Loucy (cell line): ENCODE results near the gene GLRB.

Experiments
- H2AFZ ChIP-seq: fragments of 200-600 bp; sonication (generic); 2 replicates; pipeline ENCODE4 v1.6.0; 2016; ENCODE audit warnings: antibody characterized with exemption, mild to moderate bottlenecking, low read length, moderate library complexity
- H3F3A ChIP-seq: fragments of 200-600 bp; 2 replicates; pipeline ENCODE4 v1.6.0; 2016; ENCODE audit warnings: antibody characterized with exemption, low read depth, mild to moderate bottlenecking
- H3K27me3 ChIP-seq: fragments of 200-600 bp; sonication (generic); 2 replicates; pipeline ENCODE4 v1.6.1; 2014; ENCODE audit warnings: low read length, mild to moderate bottlenecking; ENCODE audit not compliant: insufficient read depth, poor library complexity, severe bottlenecking
- H3K36me3 ChIP-seq: fragments of 200-600 bp; sonication (generic); 2 replicates; pipeline ENCODE4 v1.6.1; 2016; ENCODE audit warnings: low read length; ENCODE audit not compliant: insufficient read depth
- H3K4me1 ChIP-seq: fragments of 200-600 bp; sonication (generic); 2 replicates; pipeline ENCODE4 v1.5.1; 2014; ENCODE audit warnings: low read length, mild to moderate bottlenecking; ENCODE audit not compliant: insufficient read depth, poor library complexity, severe bottlenecking
- H3K4me2 ChIP-seq: fragments of 200-600 bp; sonication (generic); 2 replicates; pipeline ENCODE4 v1.6.0; 2014; ENCODE audit warnings: antibody characterized with exemption, low read length, low read depth, mild to moderate bottlenecking; ENCODE audit not compliant: poor library complexity, severe bottlenecking
- H3K4me3 ChIP-seq: fragments of 200-600 bp; sonication (generic); 2 replicates; pipeline ENCODE4 v1.5.1; 2014; ENCODE audit warnings: low read length, mild to moderate bottlenecking, mixed read lengths; ENCODE audit not compliant: poor library complexity, severe bottlenecking
- H3K79me2 ChIP-seq: fragments of 200-600 bp; sonication (generic); 2 replicates; pipeline ENCODE4 v1.6.1; 2014; ENCODE audit warnings: low read length; ENCODE audit not compliant: insufficient read depth
- H3K9ac ChIP-seq: fragments of 200-600 bp; sonication (generic); 2 replicates; pipeline ENCODE4 v1.6.0; 2014; ENCODE audit warnings: mild to moderate bottlenecking, low read depth, low read length, moderate library complexity; ENCODE audit not compliant: poor library complexity, severe bottlenecking
- H3K9me2 ChIP-seq: fragments of 200-600 bp; sonication (generic); replicated peaks from 2 replicates; pipeline ENCODE4 v1.6.1; 2016; ENCODE audit warnings: low read depth, low read length, mixed read lengths
- H3K9me3 ChIP-seq: fragments of 200-600 bp; sonication (generic); 2 replicates; pipeline ENCODE4 v1.6.1; 2014; ENCODE audit warnings: mild to moderate bottlenecking, antibody characterized with exemption, low read length, low read depth; ENCODE audit not compliant: insufficient read depth
- H4K20me1 ChIP-seq: fragments of 200-600 bp; sonication (generic); 2 replicates; pipeline ENCODE4 v1.6.0; 2014; ENCODE audit warnings: antibody characterized with exemption, low read length, mild to moderate bottlenecking; ENCODE audit not compliant: insufficient read depth, poor library complexity, severe bottlenecking
- EZH2phosphoT487 ChIP-seq: fragments of 200-600 bp; IDR thresholded peaks from 2 replicates; pipeline ENCODE4 v1.6.1; 2018; ENCODE audit warnings: antibody characterized with exemption, mild to moderate bottlenecking, moderate library complexity, borderline replicate concordance
- TF ChIP-seq, protein P1 (sequence below): fragments of 200-600 bp; sonication (generic); conservative IDR thresholded peaks from 2 replicates; pipeline ENCODE4 v1.5.1; 2014; ENCODE audit warnings: mild to moderate bottlenecking, antibody characterized with exemption, low read length

Gene GLRB

GRCh38 chr4:157185363-157185762 lies 109.4 kb downstream of the GLRB start:
- H2AFZ ChIP-seq, result no peak overlapping the region
- H3K9ac ChIP-seq, result no peak overlapping the region
- H3K9me2 ChIP-seq, result no peaks in the 10 kb centered on the region
- no peaks in the 10 kb centered on the region for H3K9me3 ChIP-seq
- no peaks in the 10 kb centered on the region for H4K20me1 ChIP-seq
- no peaks in the 10 kb centered on the region for H3K27me3 ChIP-seq
- no peak overlapping the region for H3K4me3 ChIP-seq
- no peaks in the 10 kb centered on the region for H3F3A ChIP-seq
- no peaks in the 10 kb centered on the region for H3K36me3 ChIP-seq
- no peak overlapping the region for H3K4me2 ChIP-seq
- H3K79me2 ChIP-seq, result no peaks in the 10 kb centered on the region
- TF ChIP-seq EZH2phosphoT487, result no peak
- TF ChIP-seq, protein P1, sequence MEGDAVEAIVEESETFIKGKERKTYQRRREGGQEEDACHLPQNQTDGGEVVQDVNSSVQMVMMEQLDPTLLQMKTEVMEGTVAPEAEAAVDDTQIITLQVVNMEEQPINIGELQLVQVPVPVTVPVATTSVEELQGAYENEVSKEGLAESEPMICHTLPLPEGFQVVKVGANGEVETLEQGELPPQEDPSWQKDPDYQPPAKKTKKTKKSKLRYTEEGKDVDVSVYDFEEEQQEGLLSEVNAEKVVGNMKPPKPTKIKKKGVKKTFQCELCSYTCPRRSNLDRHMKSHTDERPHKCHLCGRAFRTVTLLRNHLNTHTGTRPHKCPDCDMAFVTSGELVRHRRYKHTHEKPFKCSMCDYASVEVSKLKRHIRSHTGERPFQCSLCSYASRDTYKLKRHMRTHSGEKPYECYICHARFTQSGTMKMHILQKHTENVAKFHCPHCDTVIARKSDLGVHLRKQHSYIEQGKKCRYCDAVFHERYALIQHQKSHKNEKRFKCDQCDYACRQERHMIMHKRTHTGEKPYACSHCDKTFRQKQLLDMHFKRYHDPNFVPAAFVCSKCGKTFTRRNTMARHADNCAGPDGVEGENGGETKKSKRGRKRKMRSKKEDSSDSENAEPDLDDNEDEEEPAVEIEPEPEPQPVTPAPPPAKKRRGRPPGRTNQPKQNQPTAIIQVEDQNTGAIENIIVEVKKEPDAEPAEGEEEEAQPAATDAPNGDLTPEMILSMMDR, result no peak
- no peaks in the 10 kb centered on the region for H3K4me1 ChIP-seq

- no peaks in the 10 kb centered on the region for H3K27me3 ChIP-seq
- TF ChIP-seq, protein P1, result no peak
- no peak for TF ChIP-seq EZH2phosphoT487
- no peak overlapping the region for H3K4me2 ChIP-seq
- H3F3A ChIP-seq, result no peaks in the 10 kb centered on the region
- no peaks in the 10 kb centered on the region for H3K79me2 ChIP-seq
- no peaks in the 10 kb centered on the region for H4K20me1 ChIP-seq
- H3K4me3 ChIP-seq, result no peak overlapping the region
- H3K9ac ChIP-seq, result no peak overlapping the region
- H3K36me3 ChIP-seq, result no peaks in the 10 kb centered on the region
- no peaks in the 10 kb centered on the region for H3K4me1 ChIP-seq
- no peak overlapping the region for H2AFZ ChIP-seq
- H3K9me2 ChIP-seq, result no peaks in the 10 kb centered on the region
- H3K9me3 ChIP-seq, result no peaks in the 10 kb centered on the region
Observed at GRCh38 chr4:157195374-157195773, 119.4 kb downstream of the GLRB start.

DNA sequence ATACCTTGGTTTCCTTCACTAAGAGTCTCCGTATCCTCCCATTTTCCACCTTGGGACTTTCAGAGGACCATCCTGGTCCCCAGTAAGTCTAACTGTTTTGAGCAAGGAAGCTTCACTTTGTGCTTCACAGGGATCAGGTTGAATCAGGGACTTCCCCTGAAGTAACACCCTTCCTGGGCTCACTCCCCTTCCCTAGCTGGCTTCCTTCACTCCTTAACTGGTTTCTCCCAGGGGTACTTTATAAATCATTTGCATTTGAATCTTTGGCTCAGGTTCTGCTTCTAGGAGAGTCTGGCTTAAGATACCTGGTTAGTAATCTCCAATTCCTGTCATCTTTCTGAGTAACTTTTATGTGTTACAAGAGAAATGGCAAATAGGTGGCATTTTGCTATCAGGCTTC lies 120.1 kb downstream of the GLRB start:
- Histone ChIP-seq H2AFZ (no peak overlapping the region), H3K9ac (no peak overlapping the region), H3K4me3 (no peak overlapping the region), H3K4me2 (no peak overlapping the region), H3K36me3 (no peaks in the 10 kb centered on the region), H3K79me2 (no peaks in the 10 kb centered on the region), H3K9me2 (no peaks in the 10 kb centered on the region), H3K4me1 (no peaks in the 10 kb centered on the region), H4K20me1 (no peaks in the 10 kb centered on the region), H3K9me3 (no peaks in the 10 kb centered on the region), H3F3A (no peaks in the 10 kb centered on the region), H3K27me3 (no peaks in the 10 kb centered on the region)
- TF ChIP-seq EZH2phosphoT487, result no peak
- TF ChIP-seq, protein P1, result no peak
